GM12878 (cell line): ENCODE results near the gene RGS14. TPM values are rescaled to one million over a fixed set of nuclear protein-coding genes. Genes with fewer than 3 reads are reported as not detected.

Source experiments
- EED ChIP-seq: sonication (generic); IDR thresholded peaks from 2 replicates; pipeline ENCODE4 v1.6.1; 2016; ENCODE audit warnings: antibody characterized with exemption, low read depth
- EP300 ChIP-seq, 2 experiments: fragments of 150-350 bp in 1 of 2; IDR thresholded peaks; 2 replicates each; pipeline ENCODE4 v1.6.1; 2011 to 2012; ENCODE audit warnings: low read depth in 2 of 2, low read length in 2 of 2, borderline replicate concordance in 1 of 2, improper control_type of control experiment in 1 of 2, inconsistent platforms in 1 of 2; ENCODE audit not compliant: control insufficient read depth in 1 of 2
- HDAC2 ChIP-seq: fragments of 200-600 bp; sonication (generic); IDR thresholded peaks from 2 replicates; pipeline ENCODE4 v1.6.1; 2017
- HDGF ChIP-seq: fragments of 450-650 bp; IDR thresholded peaks from 2 replicates; pipeline ENCODE4 v1.6.1; 2016; ENCODE audit warnings: antibody characterized with exemption
- IRF4 ChIP-seq: IDR thresholded peaks from 2 replicates; pipeline ENCODE4 v1.6.1; 2011; ENCODE audit warnings: low read depth, low read length
- JUND ChIP-seq: IDR thresholded peaks from 2 replicates; pipeline ENCODE4 v1.6.1; 2012; ENCODE audit warnings: low read depth, mild to moderate bottlenecking, low read length, improper control_type of control experiment, moderate library complexity
- NR2C1 ChIP-seq: fragments of 450-650 bp; IDR thresholded peaks from 2 replicates; pipeline ENCODE4 v1.6.1; 2017; ENCODE audit warnings: antibody characterized with exemption, mild to moderate bottlenecking, moderate library complexity
- POLR2AphosphoS5 ChIP-seq: IDR thresholded peaks from 2 replicates; pipeline ENCODE4 v1.6.1; 2011; ENCODE audit warnings: mild to moderate bottlenecking, low read length, inconsistent platforms
- RCOR1 ChIP-seq: conservative IDR thresholded peaks from 2 replicates; pipeline ENCODE4 v1.6.1; 2012; ENCODE audit warnings: low read depth, low read length, improper control_type of control experiment
- SRF ChIP-seq, 2 experiments: IDR thresholded peaks; 2 replicates each; pipeline ENCODE4 v1.6.1; 2011; ENCODE audit warnings: low read depth in 2 of 2, low read length in 2 of 2, mild to moderate bottlenecking in 1 of 2, moderate library complexity in 1 of 2
- STAT3 ChIP-seq: IDR thresholded peaks from 2 replicates; pipeline ENCODE4 v1.6.1; 2011; ENCODE audit warnings: low read depth, low read length, improper control_type of control experiment
- SUPT20H ChIP-seq: IDR thresholded peaks from 2 replicates; pipeline ENCODE4 v1.6.1; 2011; ENCODE audit warnings: low read depth, mild to moderate bottlenecking, low read length, moderate library complexity, borderline replicate concordance; ENCODE audit not compliant: control insufficient read depth
- TCF12 ChIP-seq: IDR thresholded peaks from 2 replicates; pipeline ENCODE4 v1.6.1; 2011; ENCODE audit warnings: low read depth, mild to moderate bottlenecking, low read length
- TCF7 ChIP-seq: IDR thresholded peaks from 2 replicates; pipeline ENCODE4 v1.6.1; 2014; ENCODE audit warnings: antibody characterized with exemption, borderline replicate concordance
- USF1 ChIP-seq: IDR thresholded peaks from 2 replicates; pipeline ENCODE4 v1.6.1; 2011; ENCODE audit warnings: borderline replicate concordance, low read depth, mild to moderate bottlenecking, moderate library complexity, mixed read lengths, low read length; ENCODE audit not compliant: insufficient read depth; ENCODE audit errors: extremely low read length
- WRNIP1 ChIP-seq: IDR thresholded peaks from 2 replicates; pipeline ENCODE4 v1.6.1; 2011; ENCODE audit warnings: low read depth, low read length, improper control_type of control experiment, borderline replicate concordance
- ZBTB4 ChIP-seq: fragments of 450-650 bp; formaldehyde crosslinking; IDR thresholded peaks from 2 replicates; pipeline ENCODE4 v1.4.0; 2022; ENCODE audit warnings: mild to moderate bottlenecking, moderate library complexity
- ZBTB40 ChIP-seq: fragments of 450-650 bp; IDR thresholded peaks from 2 replicates; pipeline ENCODE4 v1.6.1; 2016; ENCODE audit warnings: mild to moderate bottlenecking, moderate library complexity, borderline replicate concordance
- polyA plus RNA-seq, 11 experiments: library from polyadenylated mRNA; depleted of rRNA in 4 of 11; unstranded in 6 of 11; stranded (reverse) in 5 of 11; fragments of >200 nt; fragmentation: Nextera tagmentation in 4 of 11; fragmentation: Illumina TruSeq in 1 of 11; extraction: Ambion mirVana in 4 of 11; extraction: Trizol in 1 of 11; gene quantifications; 1 replicate in 1 of 11; 2 replicates in 10 of 11; pipeline versions ENCODE4 v1.2.1 to v1.2.3, GENCODE V29; 2011 to 2016; ENCODE audit warnings: inconsistent platforms in 2 of 11, missing spikeins in 2 of 11, low read depth in 1 of 11
- total RNA-seq, 4 experiments: library from RNA; depleted of rRNA in 3 of 4; stranded (reverse); fragments of >200 nt in 3 of 4; fragmentation: Illumina TruSeq in 1 of 4; extraction: Trizol in 1 of 4; gene quantifications; 2 replicates each; pipeline versions ENCODE4 v1.2.1 to v1.2.3, GENCODE V29; 2013 to 2021
- TF ChIP-seq, protein P1 (sequence below): fragments of 450-650 bp; IDR thresholded peaks from 2 replicates; pipeline ENCODE4 v1.6.1; 2017; ENCODE audit warnings: mild to moderate bottlenecking, low read depth, inconsistent platforms; ENCODE audit not compliant: poor library complexity, severe bottlenecking

RGS14 gene
- total and polyA plus RNA-seq, 10 of the 15 experiments (the other 5 are each of a cell fraction or from before 2014, with no cell fraction given) = 0.19 to 88.7 (median 54.8) TPM

GRCh38 chr5:177390363-177391300 lies 32.9 kb downstream of the RGS14 start (continued):
- TF ChIP-seq RCOR1 (no peak), EED (no peak), POLR2AphosphoS5 (no peak), USF1 (peak; percentile 55), TCF7 (no peak; the same call in 1 of the 2 replicates), HDGF (no peak), EP300 (IDR thresholded peaks at IDR 0.05; ENCODE audit: borderline replicate concordance in 1 of 2, control insufficient read depth in 1 of 2, low read depth in 2 of 2, low read length in 2 of 2) (no peak; a peak in 1 of 4 replicates), IRF4 (no peak), ZBTB4 (CRISPR knock-in tag) (no peak), WRNIP1 (no peak), SRF (IDR thresholded peaks at IDR 0.05; ENCODE audit: low read depth in 2 of 2, low read length in 2 of 2) (no peak), TCF12 (no peak), JUND (no peak), NR2C1 (no peak), SUPT20H (no peak), HDAC2 (no peak), ZBTB40 (no peak), STAT3 (no peak)
- TF ChIP-seq, protein P1, sequence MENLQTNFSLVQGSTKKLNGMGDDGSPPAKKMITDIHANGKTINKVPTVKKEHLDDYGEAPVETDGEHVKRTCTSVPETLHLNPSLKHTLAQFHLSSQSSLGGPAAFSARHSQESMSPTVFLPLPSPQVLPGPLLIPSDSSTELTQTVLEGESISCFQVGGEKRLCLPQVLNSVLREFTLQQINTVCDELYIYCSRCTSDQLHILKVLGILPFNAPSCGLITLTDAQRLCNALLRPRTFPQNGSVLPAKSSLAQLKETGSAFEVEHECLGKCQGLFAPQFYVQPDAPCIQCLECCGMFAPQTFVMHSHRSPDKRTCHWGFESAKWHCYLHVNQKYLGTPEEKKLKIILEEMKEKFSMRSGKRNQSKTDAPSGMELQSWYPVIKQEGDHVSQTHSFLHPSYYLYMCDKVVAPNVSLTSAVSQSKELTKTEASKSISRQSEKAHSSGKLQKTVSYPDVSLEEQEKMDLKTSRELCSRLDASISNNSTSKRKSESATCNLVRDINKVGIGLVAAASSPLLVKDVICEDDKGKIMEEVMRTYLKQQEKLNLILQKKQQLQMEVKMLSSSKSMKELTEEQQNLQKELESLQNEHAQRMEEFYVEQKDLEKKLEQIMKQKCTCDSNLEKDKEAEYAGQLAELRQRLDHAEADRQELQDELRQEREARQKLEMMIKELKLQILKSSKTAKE = no peak
